HG02870 (cell line): ENCODE results near the gene GCM1.

Source experiments
- ATAC-seq: cut with Tn5 transposase; IDR thresholded peaks from one replicate; pipeline ENCODE4 v1.9.1; 2021; ENCODE audit warnings: mild to moderate bottlenecking, moderate library complexity; ENCODE audit not compliant: unreplicated experiment

The GCM1 gene

GRCh38 chr6:53109612-53110011 is 39.0 kb downstream of the GCM1 start:
- ATAC-seq = peak; percentile 81

GRCh38 chr6:53107091-53107490 is 41.5 kb downstream of the GCM1 start:
- no peak for ATAC-seq

GRCh38 chr6:53104916-53105315 is 43.7 kb downstream of the GCM1 start:
- ATAC-seq = no peak

GRCh38 chr6:53103993-53104675 is 44.5 kb downstream of the GCM1 start:
- ATAC-seq = no peak

- ATAC-seq = no peak
Measured at GRCh38 chr6:53101006-53101405, 47.6 kb downstream of the GCM1 start.

- ATAC-seq = no peak
Measured at GRCh38 chr6:53100561-53100960, 48.1 kb downstream of the GCM1 start.

GRCh38 chr6:53095716-53096115 is 52.9 kb downstream of the GCM1 start:
- no peak for ATAC-seq

- ATAC-seq = no peak
Measured at GRCh38 chr6:53095270-53095669, 53.4 kb downstream of the GCM1 start.

- no peak for ATAC-seq
Measured at GRCh38 chr6:53090576-53090975, 58.1 kb downstream of the GCM1 start.

GRCh38 chr6:53089948-53090347 is 58.7 kb downstream of the GCM1 start:
- no peak for ATAC-seq

- ATAC-seq = no peak
Measured at GRCh38 chr6:53086302-53086701, 62.3 kb downstream of the GCM1 start.

GRCh38 chr6:53080813-53081212 is 67.8 kb downstream of the GCM1 start:
- ATAC-seq = no peak
